PC-9 (cell line): ENCODE measurements around the gene PLAC8. TPM values are rescaled to one million over a fixed set of nuclear protein-coding genes. Genes with fewer than 3 reads are reported as not detected.

Source experiments
- BruUV-seq: library from RNA; stranded (reverse); fragments of 400-500 nt; replicated peaks from 2 replicates; lab custom pipeline; 2021; lab: Mats Ljungman, UMichigan
- CTCF ChIA-PET: fragments of 300-600 bp; sonication (Branson Sonifier 250); formaldehyde crosslinking; loops from one replicate; lab custom pipeline; 2022; ENCODE audit warnings: antibody characterized with exemption; lab: Charles Lee
- POLR2A ChIA-PET: fragments of 300-600 bp; sonication (Branson Sonifier 250); formaldehyde crosslinking; loops from one replicate; lab custom pipeline; 2022; ENCODE audit warnings: antibody characterized with exemption; ENCODE audit not compliant: unreplicated experiment; lab: Charles Lee
- DNase-seq, 2 experiments: peaks; one replicate each; pipeline versions ENCODE4 v3.0.0 to v3.0.0-alpha.2; 2015 to 2022; ENCODE audit warnings: mixed read lengths in 1 of 2
- H2AFZ ChIP-seq: fragments of 200-600 bp; sonication (generic); 2 replicates; pipeline ENCODE4 v1.8.1; 2017; ENCODE audit warnings: antibody characterized with exemption
- H3F3A ChIP-seq: fragments of 200-600 bp; sonication (generic); 2 replicates; pipeline ENCODE4 v1.8.1; 2017; ENCODE audit warnings: antibody characterized with exemption, mild to moderate bottlenecking, low read depth; ENCODE audit not compliant: insufficient read depth
- H3K27ac ChIP-seq: fragments of 200-600 bp; sonication (generic); 2 replicates; pipeline ENCODE4 v1.6.1; 2016; ENCODE audit warnings: mixed run types
- H3K27me3 ChIP-seq: fragments of 200-600 bp; sonication (generic); 2 replicates; pipeline ENCODE4 v1.6.1; 2016; ENCODE audit warnings: low read depth, mixed run types; ENCODE audit not compliant: insufficient read depth
- H3K36me3 ChIP-seq: fragments of 200-600 bp; sonication (generic); 2 replicates; pipeline ENCODE4 v1.6.1; 2016; ENCODE audit warnings: low read depth, mixed run types
- H3K4me1 ChIP-seq: fragments of 200-600 bp; sonication (generic); replicated peaks from 2 replicates; pipeline ENCODE4 v1.6.1; 2016; ENCODE audit warnings: mixed run types; ENCODE audit not compliant: insufficient read depth
- H3K4me2 ChIP-seq: fragments of 200-600 bp; sonication (generic); 2 replicates; pipeline ENCODE4 v1.6.1; 2017; ENCODE audit warnings: mixed run types
- H3K4me3 ChIP-seq: fragments of 200-600 bp; sonication (generic); 2 replicates; pipeline ENCODE4 v1.6.1; 2016; ENCODE audit warnings: mixed run types
- H3K79me2 ChIP-seq: fragments of 200-600 bp; sonication (generic); 2 replicates; pipeline ENCODE4 v1.6.1; 2017; ENCODE audit warnings: low read depth, mixed run types
- H3K9me2 ChIP-seq: fragments of 200-600 bp; sonication (generic); 2 replicates; pipeline ENCODE4 v1.8.1; 2017; ENCODE audit warnings: mild to moderate bottlenecking; ENCODE audit not compliant: insufficient read depth
- H3K9me3 ChIP-seq: fragments of 200-600 bp; sonication (generic); 2 replicates; pipeline ENCODE4 v1.8.1; 2016; ENCODE audit warnings: low read depth; ENCODE audit not compliant: insufficient read depth
- H4K20me1 ChIP-seq: fragments of 200-600 bp; sonication (generic); 2 replicates; pipeline ENCODE4 v1.8.1; 2017; ENCODE audit not compliant: insufficient read depth
- EZH2 ChIP-seq: fragments of 200-600 bp; sonication (generic); IDR thresholded peaks from 2 replicates; pipeline ENCODE4 v1.8.0; 2017; ENCODE audit warnings: antibody characterized with exemption, low read depth
- intact Hi-C: fragments of 100-400 bp; cut with micrococcal nuclease; formaldehyde crosslinking; loops from one replicate; pipeline ENCODE4 v1.10.0; 2022; ENCODE audit not compliant: unreplicated experiment
- total RNA-seq: library from RNA; stranded (reverse); gene quantifications from 2 replicates; pipeline ENCODE4 v1.2.3, GENCODE V29; 2021
- TF ChIP-seq, protein P1 (sequence below): fragments of 200-600 bp; sonication (generic); conservative IDR thresholded peaks from 2 replicates; pipeline ENCODE4 v1.6.1; 2017; ENCODE audit warnings: mixed run types, antibody characterized with exemption, mild to moderate bottlenecking, moderate library complexity

Gene PLAC8
- total RNA-seq, 1 experiment from 2014 or later, result 52.7 TPM

DNA sequence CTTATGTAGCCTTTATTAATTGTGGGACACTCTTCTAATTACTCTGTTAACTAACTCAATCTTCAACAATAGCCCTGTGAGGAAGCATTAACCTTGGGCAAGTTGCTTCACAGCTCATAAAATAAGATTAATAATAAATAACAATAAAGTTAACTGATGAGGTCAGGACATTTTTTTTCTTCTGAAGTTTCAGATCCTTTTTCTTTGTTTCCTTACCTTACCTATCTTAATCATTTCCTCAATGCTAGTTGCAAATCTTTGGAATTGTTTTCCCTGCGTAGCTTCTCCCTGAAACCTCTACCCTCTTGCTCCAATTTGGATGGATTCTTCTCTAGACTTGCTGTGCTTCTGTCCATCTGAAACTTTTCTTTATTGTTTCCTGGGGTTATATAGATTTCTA is 17.5 kb upstream of the PLAC8 start:
- no peaks in the 10 kb centered on the region for H3K36me3 ChIP-seq
- CTCF ChIA-PET, result no interaction called here
- H3K4me3 ChIP-seq, result no peak overlapping the region
- no peak overlapping the region for H3K4me2 ChIP-seq
- no peaks in the 10 kb centered on the region for H3K9me3 ChIP-seq
- POLR2A ChIA-PET, result no interaction called here
- peaks cover 9% of the 10 kb centered on the region for H3K4me1 ChIP-seq
- no peak overlapping the region for H2AFZ ChIP-seq
- intact Hi-C loops, result no loop called here
- H3F3A ChIP-seq, result peaks cover 9% of the 10 kb centered on the region
- TF ChIP-seq, protein P1, sequence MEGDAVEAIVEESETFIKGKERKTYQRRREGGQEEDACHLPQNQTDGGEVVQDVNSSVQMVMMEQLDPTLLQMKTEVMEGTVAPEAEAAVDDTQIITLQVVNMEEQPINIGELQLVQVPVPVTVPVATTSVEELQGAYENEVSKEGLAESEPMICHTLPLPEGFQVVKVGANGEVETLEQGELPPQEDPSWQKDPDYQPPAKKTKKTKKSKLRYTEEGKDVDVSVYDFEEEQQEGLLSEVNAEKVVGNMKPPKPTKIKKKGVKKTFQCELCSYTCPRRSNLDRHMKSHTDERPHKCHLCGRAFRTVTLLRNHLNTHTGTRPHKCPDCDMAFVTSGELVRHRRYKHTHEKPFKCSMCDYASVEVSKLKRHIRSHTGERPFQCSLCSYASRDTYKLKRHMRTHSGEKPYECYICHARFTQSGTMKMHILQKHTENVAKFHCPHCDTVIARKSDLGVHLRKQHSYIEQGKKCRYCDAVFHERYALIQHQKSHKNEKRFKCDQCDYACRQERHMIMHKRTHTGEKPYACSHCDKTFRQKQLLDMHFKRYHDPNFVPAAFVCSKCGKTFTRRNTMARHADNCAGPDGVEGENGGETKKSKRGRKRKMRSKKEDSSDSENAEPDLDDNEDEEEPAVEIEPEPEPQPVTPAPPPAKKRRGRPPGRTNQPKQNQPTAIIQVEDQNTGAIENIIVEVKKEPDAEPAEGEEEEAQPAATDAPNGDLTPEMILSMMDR, result no peak
- no peak for TF ChIP-seq EZH2
- no peaks in the 10 kb centered on the region for H3K79me2 ChIP-seq
- H3K9me2 ChIP-seq, result no peaks in the 10 kb centered on the region
- H3K27me3 ChIP-seq, result no peaks in the 10 kb centered on the region
- no peak overlapping the region for H3K27ac ChIP-seq
- no peaks in the 10 kb centered on the region for H4K20me1 ChIP-seq
- no peak for DNase-seq
- no TSS peak for BruUV-seq

DNA sequence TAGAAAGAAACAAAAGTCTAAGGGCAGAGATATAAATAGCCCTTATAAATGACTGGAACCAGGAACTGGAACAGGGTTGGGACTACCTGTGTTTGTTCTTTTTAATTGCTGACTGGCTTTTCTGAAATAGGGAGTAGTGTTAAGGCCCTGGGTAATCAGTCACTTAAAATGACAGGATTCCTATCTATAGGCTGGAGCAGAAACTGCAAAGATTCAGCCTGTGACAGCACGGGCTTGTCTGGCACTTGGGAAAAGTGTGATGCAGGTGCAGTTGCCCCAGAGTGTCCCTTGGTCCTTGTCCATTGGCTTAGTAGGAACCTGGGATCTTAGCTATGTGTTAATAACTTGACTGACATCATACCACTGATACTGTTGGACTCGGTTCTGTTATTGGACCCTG is 14.7 kb upstream of the PLAC8 start:
- no peak overlapping the region for H2AFZ ChIP-seq
- ChIA-PET POLR2A (interaction anchor here (0.6 kb wide), 1 partner anchor 19 kb away, joined by 11 read pairs; no protein-coding TSS in a partner anchor), CTCF (no interaction called here)
- BruUV-seq, result no TSS peak
- peaks cover 9% of the 10 kb centered on the region for H3F3A ChIP-seq
- H3K9me2 ChIP-seq, result no peaks in the 10 kb centered on the region
- H4K20me1 ChIP-seq, result no peaks in the 10 kb centered on the region
- H3K4me3 ChIP-seq, result no peak overlapping the region
- H3K9me3 ChIP-seq, result no peaks in the 10 kb centered on the region
- TF ChIP-seq EZH2, result no peak
- TF ChIP-seq, protein P1, result no peak
- H3K4me2 ChIP-seq, result 0 out of 2 replicates have a peak overlapping the region, but pooled peaks have one; percentile 36
- H3K4me1 ChIP-seq, result peaks cover 9% of the 10 kb centered on the region
- intact Hi-C loops, result loop anchor here (5.0 kb wide), 1 partner anchor 78 kb away; no protein-coding TSS in a partner anchor
- DNase-seq, result no peak
- no peaks in the 10 kb centered on the region for H3K36me3 ChIP-seq
- H3K27ac ChIP-seq, result peak overlapping the region; percentile 46
- no peaks in the 10 kb centered on the region for H3K27me3 ChIP-seq
- no peaks in the 10 kb centered on the region for H3K79me2 ChIP-seq

DNA sequence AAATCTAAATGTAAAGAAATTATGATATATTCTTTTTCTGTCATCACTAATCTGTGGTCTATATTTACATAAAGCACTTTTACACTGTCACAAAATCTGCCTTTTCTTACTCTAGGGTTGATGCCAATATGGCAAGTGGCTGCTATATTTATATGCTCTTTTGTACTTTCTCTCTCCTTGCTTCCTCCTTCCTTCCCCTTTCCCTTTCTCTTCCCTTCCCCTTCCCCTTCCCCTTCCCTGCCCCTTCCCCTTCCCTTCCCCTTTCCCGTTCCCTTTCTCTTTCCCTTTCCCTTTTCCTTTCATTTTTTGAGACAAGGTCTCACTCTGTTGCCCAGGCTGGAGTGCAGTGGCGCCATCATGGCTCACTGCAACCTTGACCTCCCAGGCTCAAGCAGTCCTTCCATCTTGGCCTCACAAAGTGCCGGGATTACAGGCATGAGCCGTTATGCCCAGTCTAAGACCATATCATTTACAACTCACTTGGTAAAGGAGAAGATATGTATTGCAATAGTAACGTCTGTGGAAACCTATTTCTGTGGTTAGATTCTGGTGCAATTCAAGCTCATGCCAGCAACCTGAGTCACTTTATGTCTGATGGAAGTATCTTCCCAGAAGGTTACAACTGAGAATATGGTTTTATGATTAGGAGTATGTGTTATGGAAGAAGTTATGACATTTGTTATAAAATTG is 13.9 kb upstream of the PLAC8 start:
- ChIA-PET POLR2A (interaction anchor here (0.6 kb wide), 1 partner anchor 18 kb away, joined by 11 read pairs; no protein-coding TSS in a partner anchor), CTCF (no interaction called here)
- Histone ChIP-seq H2AFZ (no peak overlapping the region), H3K36me3 (no peaks in the 10 kb centered on the region), H3F3A (peaks cover 9% of the 10 kb centered on the region), H3K4me2 (peak overlapping the region; percentile 46), H3K4me3 (no peak overlapping the region), H3K9me3 (no peaks in the 10 kb centered on the region), H3K4me1 (peaks cover 9% of the 10 kb centered on the region), H3K27me3 (no peaks in the 10 kb centered on the region), H3K27ac (no peak overlapping the region; the same call in none of the 2 replicates), H4K20me1 (no peaks in the 10 kb centered on the region), H3K79me2 (no peaks in the 10 kb centered on the region), H3K9me2 (no peaks in the 10 kb centered on the region)
- TF ChIP-seq, protein P1, result no peak
- no peak for TF ChIP-seq EZH2
- peak; percentile 11 to 84 for DNase-seq
- intact Hi-C loops, result loop anchor here (5.0 kb wide), 1 partner anchor 79 kb away; no protein-coding TSS in a partner anchor
- BruUV-seq, result no TSS peak
